Endometrial microvascular endothelial cells (primary cell): ENCODE results near the gene ODC1. TPM values are rescaled to one million over a fixed set of nuclear protein-coding genes. Genes with fewer than 3 reads are reported as not detected.
"Not testable (repeated sequence)": the region's sequence is repeated elsewhere in the genome, so short reads cannot be mapped to it uniquely, and the experiment has no call there.

Experiments used
- in situ Hi-C: cut with HindIII; loops from 2 replicates; pipeline ENCODE4 v1.10.0; 2017; ENCODE audit warnings: low sequenced_read_pairs, low pct_unique_long_range_greater_than_20kb; ENCODE audit errors: inconsistent ontology term
- total RNA-seq: library from RNA; depleted of rRNA; stranded (reverse); fragments of >200 nt; gene quantifications from one replicate; pipeline ENCODE4 v1.2.3, GENCODE V29; 2015; ENCODE audit errors: inconsistent ontology term

ODC1 gene
- 257 TPM for total RNA-seq

- in situ Hi-C loops, result loop anchor here (25.0 kb wide), 1 partner anchor 336 kb away; the partner anchor contains the start of gene RRM2
Measured at GRCh38 chr2:10447895-10448575, at the start of gene ODC1. ODC1 (minus strand) TSS chr2:10448327; CDS start chr2:10445032, 3,295 bp downstream.

DNA sequence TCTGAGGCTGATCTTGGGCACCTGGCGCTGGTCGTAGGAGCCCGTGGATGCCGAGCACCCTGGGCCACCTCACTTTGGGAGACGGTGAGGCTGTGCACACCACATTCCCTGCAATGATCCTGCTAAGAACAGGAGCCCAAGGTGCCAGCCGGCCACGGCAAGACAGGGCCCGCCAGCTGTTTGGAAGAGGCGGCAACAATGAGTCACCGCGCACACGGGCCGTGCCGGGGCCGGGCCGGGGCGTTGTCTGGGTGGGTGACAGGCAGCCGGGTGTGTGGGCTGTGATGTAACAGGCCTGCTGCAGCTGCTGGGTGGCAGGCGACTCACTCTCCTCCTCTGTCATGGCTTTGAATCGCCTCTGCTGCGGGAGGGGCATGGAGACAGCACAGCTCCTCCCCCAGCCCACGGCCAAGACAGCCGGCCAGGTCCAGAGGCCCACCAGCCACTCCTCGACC, 49.7 kb upstream of the ODC1 start:
- in situ Hi-C loops, result no loop called here

DNA sequence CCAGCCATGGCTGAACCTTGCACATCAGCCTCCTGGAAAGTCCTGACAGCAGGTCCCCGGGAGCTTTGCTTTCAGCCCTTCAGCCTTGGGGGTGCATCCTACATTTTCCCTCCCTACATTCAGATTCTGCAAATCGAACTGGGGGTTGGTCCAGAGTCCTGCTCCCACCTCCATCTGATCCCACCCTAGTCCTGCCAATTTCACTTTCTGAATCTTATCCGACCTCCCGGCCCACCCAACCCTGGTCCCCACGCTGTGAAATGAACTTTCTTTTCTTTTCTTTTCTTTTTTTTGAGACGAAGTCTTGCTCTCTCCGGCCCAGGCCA, 47.8 kb upstream of the ODC1 start:
- in situ Hi-C loops, result no loop called here

- in situ Hi-C loops, result no loop called here
Measured at GRCh38 chr2:10495311-10495987, 47.3 kb upstream of the ODC1 start.

GRCh38 chr2:10494351-10495066, 46.4 kb upstream of the ODC1 start:
- in situ Hi-C loops, result no loop called here

- in situ Hi-C loops, result no loop called here
Measured at GRCh38 chr2:10493634-10494281, 45.6 kb upstream of the ODC1 start.

DNA sequence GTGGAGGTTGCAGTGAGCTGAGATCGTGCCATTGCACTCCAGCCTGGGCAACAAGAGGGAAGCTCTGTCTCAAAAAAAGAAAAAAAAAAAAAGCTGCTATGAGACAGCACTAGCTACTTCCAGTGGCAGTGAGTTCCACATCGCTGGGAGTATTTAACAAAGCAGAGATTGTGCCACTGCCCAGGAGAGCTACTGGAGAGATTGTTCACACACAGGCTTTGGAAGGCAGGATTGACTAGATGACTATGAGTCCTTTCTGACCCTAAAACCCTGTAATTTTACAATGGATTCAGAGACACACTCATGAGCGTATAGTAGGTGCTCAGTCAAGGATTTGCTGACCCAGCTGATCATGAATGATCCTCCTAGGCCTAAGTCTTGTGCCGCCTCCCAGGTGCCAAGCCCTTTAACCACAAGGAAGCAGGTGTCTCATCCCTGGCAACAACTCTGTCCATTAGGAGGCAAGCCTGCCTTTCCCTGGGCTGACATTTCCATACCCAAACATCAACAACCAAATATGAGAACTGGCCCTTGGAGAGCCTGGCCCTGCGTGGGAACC, 45.0 kb upstream of the ODC1 start:
- in situ Hi-C loops, result no loop called here

GRCh38 chr2:10490806-10491291, 42.7 kb upstream of the ODC1 start:
- in situ Hi-C loops, result no loop called here

DNA sequence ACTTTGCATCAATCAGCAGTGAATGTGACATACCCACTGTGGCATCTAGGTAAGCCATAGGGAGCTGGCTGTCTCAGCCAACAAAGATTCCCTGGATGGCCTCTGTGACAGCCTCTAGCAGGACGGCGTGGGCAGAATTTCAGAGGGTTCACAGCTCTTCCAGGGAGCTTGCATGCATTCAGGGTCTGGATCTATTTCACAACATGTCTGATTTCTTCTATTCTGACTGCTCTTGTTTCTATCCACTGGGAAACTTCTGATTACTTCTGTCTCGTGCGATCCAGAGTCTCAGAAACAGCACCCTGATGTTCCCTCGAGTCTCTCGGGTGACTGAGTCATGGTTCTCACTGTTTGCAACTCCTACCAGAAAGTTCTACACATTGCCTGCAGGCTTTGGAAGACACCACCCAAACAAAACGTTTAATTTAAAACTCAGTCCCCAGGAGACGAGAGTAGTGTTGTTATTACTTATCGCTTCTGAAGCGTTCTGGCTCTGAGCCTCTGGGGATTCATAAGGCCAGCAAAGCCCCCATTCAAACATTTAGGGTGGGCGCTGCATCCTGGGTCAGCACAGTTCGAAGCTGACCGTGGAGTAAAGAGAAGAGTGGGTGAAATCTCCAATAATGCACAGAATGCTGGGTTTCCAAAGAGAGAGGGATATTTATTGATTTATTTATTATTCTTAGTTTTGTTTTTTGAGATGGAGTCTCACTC, 41.9 kb upstream of the ODC1 start:
- in situ Hi-C loops, result no loop called here

- in situ Hi-C loops, result not testable (repeated sequence)
Measured at GRCh38 chr2:10488142-10488541, 40.0 kb upstream of the ODC1 start.

- in situ Hi-C loops, result not testable (repeated sequence)
Measured at GRCh38 chr2:10487741-10488104, 39.6 kb upstream of the ODC1 start.

DNA sequence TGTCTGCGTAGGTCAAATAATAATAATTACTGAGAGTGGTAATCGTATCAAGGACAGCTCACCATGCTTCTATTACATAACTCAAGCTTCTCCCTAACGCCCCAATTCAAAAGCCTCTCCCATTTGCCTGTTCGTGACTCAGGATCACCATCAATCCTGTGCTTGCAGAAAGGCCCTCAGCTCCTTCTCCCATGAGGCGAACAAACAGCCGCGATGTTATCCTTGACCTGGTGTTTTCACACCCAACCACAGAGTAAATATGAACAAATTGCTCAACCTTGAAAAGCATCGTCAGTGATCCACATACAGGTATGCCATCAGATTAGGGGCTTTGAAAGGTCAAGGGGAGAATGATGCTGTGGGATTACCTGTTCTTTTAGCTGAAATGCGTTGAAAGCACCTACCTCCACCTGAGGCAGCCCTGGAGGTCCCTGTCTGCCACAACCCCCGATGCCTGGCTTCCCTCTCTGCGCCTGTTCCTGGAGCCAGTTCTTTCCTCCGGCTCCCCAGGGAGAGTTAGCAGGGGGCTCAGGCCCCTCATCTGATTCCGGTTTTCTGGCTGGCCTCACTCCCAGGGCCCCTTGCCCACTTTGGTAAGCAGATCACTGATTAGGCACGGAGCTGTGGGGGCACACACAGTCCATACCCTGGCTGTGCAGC, 39.1 kb upstream of the ODC1 start:
- in situ Hi-C loops, result no loop called here

GRCh38 chr2:10486601-10487079, 38.5 kb upstream of the ODC1 start:
- in situ Hi-C loops, result no loop called here

DNA sequence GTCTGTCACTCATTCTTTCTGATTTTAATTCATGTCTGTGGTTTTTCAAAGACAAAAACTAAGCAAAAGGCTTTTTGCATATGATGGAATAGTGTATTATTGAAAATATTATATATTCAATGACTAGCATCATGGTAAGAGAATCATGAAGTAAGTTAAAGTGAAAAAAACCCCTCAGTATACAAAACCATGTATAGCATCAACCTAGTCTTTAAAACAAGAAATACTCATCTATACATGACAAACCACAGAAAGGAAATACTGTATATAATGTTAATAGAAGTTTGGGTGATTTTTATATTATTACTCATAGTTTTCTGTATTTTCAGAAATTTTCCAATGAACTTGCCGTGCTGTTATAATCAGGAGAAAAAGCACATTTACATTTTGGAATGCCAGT, 38.0 kb upstream of the ODC1 start:
- in situ Hi-C loops, result no loop called here

DNA sequence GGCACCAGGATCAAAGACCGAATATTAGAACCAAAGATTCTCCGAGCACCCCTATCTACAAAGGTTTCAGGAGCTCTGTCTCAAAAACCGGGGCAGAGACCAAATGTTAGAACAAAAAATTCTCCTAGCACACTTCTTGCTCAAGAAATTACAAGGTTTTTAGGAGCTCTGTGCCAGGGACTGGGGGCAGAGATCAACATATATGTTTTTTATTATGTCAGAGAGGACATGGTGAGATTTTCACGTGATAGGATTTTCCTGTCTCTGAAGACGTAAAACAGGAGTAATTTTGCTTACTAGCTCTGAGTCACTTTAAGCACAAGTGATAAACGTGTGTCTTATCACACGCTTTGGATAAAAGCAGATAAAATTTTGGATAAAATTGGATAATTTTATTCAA, 34.8 kb upstream of the ODC1 start:
- in situ Hi-C loops, result no loop called here

- in situ Hi-C loops, result no loop called here
Measured at GRCh38 chr2:10482460-10482859, 34.3 kb upstream of the ODC1 start.

- in situ Hi-C loops, result no loop called here
Measured at GRCh38 chr2:10481666-10482157, 33.6 kb upstream of the ODC1 start.
